ENCODE data around the gene RIOK2.

The RIOK2 gene

DNA sequence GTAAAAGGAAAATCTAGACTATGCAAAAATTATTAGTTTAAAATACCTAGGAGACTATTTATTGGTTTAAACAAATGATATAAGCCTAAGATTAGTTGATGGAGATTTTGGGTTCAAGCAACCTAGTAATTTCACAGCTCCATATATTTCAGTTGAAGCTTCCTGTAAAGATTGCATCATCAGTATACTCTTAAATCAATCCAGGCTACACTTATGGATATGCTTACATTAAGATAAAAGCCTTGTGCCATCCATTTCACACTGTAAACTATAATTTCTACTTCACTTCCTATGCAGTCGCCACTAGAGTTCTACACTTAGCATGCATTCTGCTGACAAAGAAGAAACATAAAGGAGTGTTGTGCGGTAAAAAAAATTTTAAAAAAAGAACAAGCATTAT is 33.3 kb downstream of the RIOK2 start:
- TF ChIP-seq SIN3A (IDR thresholded peaks at IDR 0.05; ENCODE audit: borderline replicate concordance, insufficient read depth, low read length) = no peak
- no peak for TF ChIP-seq POLR2AphosphoS5 (IDR thresholded peaks at IDR 0.05; ENCODE audit: low read depth, low read length)
- no peak for TF ChIP-seq TAF1 (IDR thresholded peaks at IDR 0.05; ENCODE audit: borderline replicate concordance, insufficient read depth, low read length)
- TF ChIP-seq REST (IDR thresholded peaks at IDR 0.05; ENCODE audit: insufficient read depth in 1 of 2, low read depth in 2 of 2, low read length in 2 of 2) = no peak
- TF ChIP-seq FOXP2 (optimal IDR thresholded peaks at IDR 0.05; ENCODE audit: borderline replicate concordance, extremely low read depth, extremely low read length, insufficient read depth) = no peak

GRCh38 chr5:97148288-97148687 is 34.8 kb downstream of the RIOK2 start:
- TF ChIP-seq FOXP2 (optimal IDR thresholded peaks at IDR 0.05; ENCODE audit: borderline replicate concordance, extremely low read depth, extremely low read length, insufficient read depth) = no peak
- no peak for TF ChIP-seq TAF1 (IDR thresholded peaks at IDR 0.05; ENCODE audit: borderline replicate concordance, insufficient read depth, low read length)
- TF ChIP-seq SIN3A (IDR thresholded peaks at IDR 0.05; ENCODE audit: borderline replicate concordance, insufficient read depth, low read length) = no peak
- no peak for TF ChIP-seq REST (IDR thresholded peaks at IDR 0.05; ENCODE audit: insufficient read depth in 1 of 2, low read depth in 2 of 2, low read length in 2 of 2)
- no peak for TF ChIP-seq POLR2AphosphoS5 (IDR thresholded peaks at IDR 0.05; ENCODE audit: low read depth, low read length)

DNA sequence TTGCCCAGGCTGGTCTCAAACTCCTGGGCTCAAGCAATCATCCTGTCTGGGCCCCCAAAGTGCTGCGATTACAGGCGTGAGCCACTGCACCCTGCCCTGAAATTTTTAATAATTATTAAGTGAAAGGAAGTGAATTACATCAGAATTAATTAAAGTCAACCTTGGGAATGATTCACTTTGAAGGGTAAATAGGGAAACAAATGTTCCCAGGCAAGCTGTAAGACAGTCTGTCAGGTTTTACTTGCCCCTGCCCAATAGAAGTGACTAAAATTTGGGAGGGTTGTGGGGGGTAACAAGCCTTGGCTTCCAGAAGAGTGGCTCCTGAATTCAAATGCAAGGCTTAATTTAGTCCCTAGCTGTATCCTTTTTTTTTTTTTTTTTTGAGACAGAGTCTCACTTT is 39.3 kb downstream of the RIOK2 start:
- no peak for TF ChIP-seq SIN3A (IDR thresholded peaks at IDR 0.05; ENCODE audit: borderline replicate concordance, insufficient read depth, low read length)
- TF ChIP-seq FOXP2 (optimal IDR thresholded peaks at IDR 0.05; ENCODE audit: borderline replicate concordance, extremely low read depth, extremely low read length, insufficient read depth) = no peak
- TF ChIP-seq REST (IDR thresholded peaks at IDR 0.05; ENCODE audit: insufficient read depth in 1 of 2, low read depth in 2 of 2, low read length in 2 of 2) = no peak
- no peak for TF ChIP-seq POLR2AphosphoS5 (IDR thresholded peaks at IDR 0.05; ENCODE audit: low read depth, low read length)

DNA sequence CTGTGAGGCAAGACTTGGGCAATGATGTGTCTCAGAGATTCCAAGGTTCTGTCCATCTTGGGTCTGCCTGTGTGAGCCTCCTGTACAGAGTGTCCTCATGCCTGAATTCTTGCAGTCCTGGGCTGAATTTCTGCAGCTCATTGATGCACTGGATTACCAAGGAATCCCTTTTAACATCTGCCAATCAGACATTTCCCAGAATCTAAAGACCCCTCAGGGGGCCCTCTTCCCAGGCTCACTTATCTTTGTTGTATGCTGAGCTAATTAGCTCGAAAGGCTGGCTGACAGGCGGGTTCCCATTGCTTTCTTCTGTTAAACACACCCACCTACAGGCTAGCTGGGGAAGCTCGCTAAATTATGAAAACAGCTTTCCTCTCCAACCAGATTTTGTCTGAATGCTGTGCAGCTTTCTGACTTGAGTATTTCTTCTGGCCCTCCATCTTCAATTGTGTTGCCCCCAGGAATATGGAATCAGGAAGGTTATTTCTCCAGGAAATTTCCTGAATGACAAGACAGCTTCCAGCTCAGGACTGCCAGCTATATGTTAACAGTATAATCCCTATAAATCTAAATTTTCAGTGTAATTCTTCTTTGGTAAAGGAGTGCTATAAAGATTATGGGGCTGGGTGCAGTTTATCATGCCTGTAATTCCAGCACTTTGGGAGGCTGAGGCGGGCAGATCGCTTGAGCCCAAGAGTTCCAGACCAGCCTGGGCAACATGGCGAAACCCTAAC is 40.4 kb downstream of the RIOK2 start, which contains the start of gene LIX1:
TSS of gene LIX1 (minus strand) at position 91 of the 734 bp plus-strand sequence. CDS start at position 56, 35 bp downstream.
- TF ChIP-seq FOXP2 (optimal IDR thresholded peaks at IDR 0.05; ENCODE audit: borderline replicate concordance, extremely low read depth, extremely low read length, insufficient read depth) (no peak), POLR2AphosphoS5 (IDR thresholded peaks at IDR 0.05; ENCODE audit: low read depth, low read length) (no peak), REST (IDR thresholded peaks at IDR 0.05; ENCODE audit: insufficient read depth in 1 of 2, low read depth in 2 of 2, low read length in 2 of 2) (no peak), SIN3A (IDR thresholded peaks at IDR 0.05; ENCODE audit: borderline replicate concordance, insufficient read depth, low read length) (no peak), TAF1 (IDR thresholded peaks at IDR 0.05; ENCODE audit: borderline replicate concordance, insufficient read depth, low read length) (no peak)

Measured in PFSK-1 (cell line).